ENCODE data around the gene CACNB1. TPM values are rescaled to one million over a fixed set of nuclear protein-coding genes. Genes with fewer than 3 reads are reported as not detected.
A peak's percentile ranks its signal among the peaks of the same experiment; 100 is the strongest.

The CACNB1 gene
- 10 to 100 TPM in 1 of 2 donors, 1 to 10 TPM in 1; 3.4 to 17.8 TPM for total RNA-seq

DNA sequence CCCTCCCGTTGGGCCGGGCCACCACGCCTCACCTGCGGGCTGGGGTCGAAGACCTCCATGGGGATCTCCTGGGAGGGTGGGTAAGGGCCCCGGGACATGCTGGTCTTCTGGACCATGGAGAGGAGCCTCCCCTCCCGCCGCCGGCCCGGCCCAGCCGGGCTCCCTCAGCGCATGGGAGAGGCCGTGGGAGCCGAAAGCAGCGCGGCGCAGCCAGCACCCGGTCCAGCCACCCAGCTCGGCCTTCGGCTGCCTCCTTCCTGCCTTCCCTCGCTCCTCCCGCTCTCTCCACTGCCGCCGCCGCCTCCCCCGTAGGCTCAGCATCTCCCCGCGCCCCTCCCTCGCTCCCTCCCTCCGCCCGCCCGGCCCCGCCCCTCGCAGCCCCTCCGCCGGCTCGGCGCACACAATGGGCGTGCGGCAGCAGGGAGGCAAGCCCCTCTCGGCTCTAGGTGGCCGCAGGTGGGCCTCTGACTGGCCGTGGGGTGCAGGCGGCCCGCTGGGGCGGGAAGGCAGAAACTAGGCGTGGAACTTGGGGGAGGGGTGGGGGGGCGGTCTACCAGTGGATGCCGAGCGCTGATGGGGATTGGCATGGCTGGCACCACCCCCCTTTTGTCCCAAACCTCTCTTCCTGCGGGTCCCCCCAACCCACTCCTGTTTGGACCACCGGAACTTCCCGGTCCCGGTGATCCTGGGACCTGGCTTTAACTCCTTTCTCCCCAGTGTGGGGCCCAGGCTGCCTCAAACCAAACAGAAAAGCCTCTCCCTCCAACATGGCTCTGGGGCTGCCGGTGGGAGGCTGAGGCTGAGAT, at the start of gene CACNB1:
Gene CACNB1, minus strand, starts transcription at position 290 of the 806 bp plus-strand sequence. Its CDS starts 174 bp downstream, at position 116.
- under 1% methylated on average over 47 of the region's 55 CpGs for WGBS
- H3K4me1 ChIP-seq (replicated peaks), result peaks cover 6% of the 10 kb centered on the region
- intact Hi-C loops (cut with DNase I), result loop anchor here (2.0 kb wide), 1 partner anchor 43 kb away; no protein-coding TSS in a partner anchor
- H3K27ac ChIP-seq, result peak within 1 kb of the TSS; percentile 61 to 75
- DNase-seq (ENCODE audit: low spot score), result peak; percentile 56
- peaks cover 0 to 4% of the 10 kb centered on the region in 2 donors for H3K36me3 ChIP-seq
- no peaks in the 10 kb centered on the region for H3K9me3 ChIP-seq
- TF ChIP-seq POLR2AphosphoS5 (IDR thresholded peaks at IDR 0.05) (peak; percentile 40), POLR2A (IDR thresholded peaks at IDR 0.05) (peak; percentile 63)
- TF ChIP-seq, protein P1, sequence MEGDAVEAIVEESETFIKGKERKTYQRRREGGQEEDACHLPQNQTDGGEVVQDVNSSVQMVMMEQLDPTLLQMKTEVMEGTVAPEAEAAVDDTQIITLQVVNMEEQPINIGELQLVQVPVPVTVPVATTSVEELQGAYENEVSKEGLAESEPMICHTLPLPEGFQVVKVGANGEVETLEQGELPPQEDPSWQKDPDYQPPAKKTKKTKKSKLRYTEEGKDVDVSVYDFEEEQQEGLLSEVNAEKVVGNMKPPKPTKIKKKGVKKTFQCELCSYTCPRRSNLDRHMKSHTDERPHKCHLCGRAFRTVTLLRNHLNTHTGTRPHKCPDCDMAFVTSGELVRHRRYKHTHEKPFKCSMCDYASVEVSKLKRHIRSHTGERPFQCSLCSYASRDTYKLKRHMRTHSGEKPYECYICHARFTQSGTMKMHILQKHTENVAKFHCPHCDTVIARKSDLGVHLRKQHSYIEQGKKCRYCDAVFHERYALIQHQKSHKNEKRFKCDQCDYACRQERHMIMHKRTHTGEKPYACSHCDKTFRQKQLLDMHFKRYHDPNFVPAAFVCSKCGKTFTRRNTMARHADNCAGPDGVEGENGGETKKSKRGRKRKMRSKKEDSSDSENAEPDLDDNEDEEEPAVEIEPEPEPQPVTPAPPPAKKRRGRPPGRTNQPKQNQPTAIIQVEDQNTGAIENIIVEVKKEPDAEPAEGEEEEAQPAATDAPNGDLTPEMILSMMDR (IDR thresholded peaks at IDR 0.05), result no peak
- H3K4me3 ChIP-seq, result peak within 1 kb of the TSS; percentile 60 to 67
- no peaks in the 10 kb centered on the region for H3K27me3 ChIP-seq (replicated peaks; ENCODE audit: insufficient read depth)

- intact Hi-C loops (cut with DNase I), result no loop called here
- H3K4me1 ChIP-seq (replicated peaks), result no peaks in the 10 kb centered on the region
Measured at GRCh38 chr17:39246274-39246673, 48.8 kb upstream of the CACNB1 start.

GRCh38 chr17:39244600-39245570, 47.4 kb upstream of the CACNB1 start:
- H3K27ac ChIP-seq, result no peak overlapping the region
- no peaks in the 10 kb centered on the region for H3K9me3 ChIP-seq
- TF ChIP-seq, protein P1 (IDR thresholded peaks at IDR 0.05), result peak; percentile 89 to 94 (median 92)
- TF ChIP-seq POLR2A (IDR thresholded peaks at IDR 0.05) (no peak), POLR2AphosphoS5 (IDR thresholded peaks at IDR 0.05) (peak; percentile 70)
- H3K36me3 ChIP-seq, result no peaks in the 10 kb centered on the region
- DNase-seq (ENCODE audit: low spot score), result peak; percentile 86
- H3K4me3 ChIP-seq, result no peak overlapping the region
- intact Hi-C loops (cut with DNase I), result loop anchor here (5.0 kb wide), 1 partner anchor 38 kb away; no protein-coding TSS in a partner anchor
- no peaks in the 10 kb centered on the region for H3K4me1 ChIP-seq (replicated peaks)
- 25% methylated on average over 6 of the region's 6 CpGs for WGBS
- H3K27me3 ChIP-seq (replicated peaks; ENCODE audit: insufficient read depth), result no peaks in the 10 kb centered on the region

More at GRCh38 chr17:39246274-39246673, 48.8 kb upstream of the CACNB1 start:
- H3K36me3 ChIP-seq, result no peaks in the 10 kb centered on the region
- no peak overlapping the region for H3K4me3 ChIP-seq
- no peak for TF ChIP-seq POLR2AphosphoS5 (IDR thresholded peaks at IDR 0.05)
- TF ChIP-seq, protein P1 (IDR thresholded peaks at IDR 0.05), result no peak
- TF ChIP-seq POLR2A (IDR thresholded peaks at IDR 0.05), result no peak
- 55% methylated on average over 3 of the region's 3 CpGs for WGBS
- no peak for DNase-seq (ENCODE audit: low spot score)
- H3K27ac ChIP-seq, result no peak overlapping the region
- H3K9me3 ChIP-seq, result no peaks in the 10 kb centered on the region
- H3K27me3 ChIP-seq (replicated peaks; ENCODE audit: insufficient read depth), result no peaks in the 10 kb centered on the region

- intact Hi-C loops (cut with DNase I), result loop anchor here (5.0 kb wide), 1 partner anchor 37 kb away; no protein-coding TSS in a partner anchor
- Histone ChIP-seq H3K4me1 (replicated peaks) (no peaks in the 10 kb centered on the region), H3K4me3 (no peak overlapping the region), H3K27me3 (replicated peaks; ENCODE audit: insufficient read depth) (no peaks in the 10 kb centered on the region), H3K27ac (no peak overlapping the region), H3K9me3 (no peaks in the 10 kb centered on the region), H3K36me3 (no peaks in the 10 kb centered on the region)
- WGBS, result 48% methylated on average over 11 of the region's 11 CpGs
- DNase-seq (ENCODE audit: low spot score), result no peak
- no peak for TF ChIP-seq POLR2A (IDR thresholded peaks at IDR 0.05)
- TF ChIP-seq, protein P1 (IDR thresholded peaks at IDR 0.05), result no peak
- TF ChIP-seq POLR2AphosphoS5 (IDR thresholded peaks at IDR 0.05), result no peak
Measured at GRCh38 chr17:39244016-39244599, 46.6 kb upstream of the CACNB1 start.
